NCI-H1048 (cell line): Measurements from ENCODE around the gene ARHGEF28.

Experiments used
- DNase-seq: peaks from one replicate; lab custom pipeline; 2025; lab: John Stamatoyannopoulos, UW

ARHGEF28 gene

GRCh38 chr5:73661753-73662152, 35.8 kb downstream of the ARHGEF28 start:
- no peak for DNase-seq

GRCh38 chr5:73663161-73663859, 37.3 kb downstream of the ARHGEF28 start:
- DNase-seq, result no peak

- no peak for DNase-seq
Observed at GRCh38 chr5:73663860-73664240, 37.9 kb downstream of the ARHGEF28 start.

GRCh38 chr5:73664796-73665195, 38.8 kb downstream of the ARHGEF28 start:
- no peak for DNase-seq

GRCh38 chr5:73666891-73667290, 40.9 kb downstream of the ARHGEF28 start:
- DNase-seq, result no peak

GRCh38 chr5:73668017-73668416, 42.0 kb downstream of the ARHGEF28 start:
- DNase-seq, result no peak

GRCh38 chr5:73668486-73669111, 42.6 kb downstream of the ARHGEF28 start:
- no peak for DNase-seq

GRCh38 chr5:73670731-73671130, 44.7 kb downstream of the ARHGEF28 start:
- DNase-seq, result no peak

GRCh38 chr5:73672132-73672531, 46.1 kb downstream of the ARHGEF28 start:
- DNase-seq, result no peak

GRCh38 chr5:73673161-73673591, 47.2 kb downstream of the ARHGEF28 start:
- DNase-seq, result no peak

GRCh38 chr5:73674669-73675004, 48.6 kb downstream of the ARHGEF28 start:
- no peak for DNase-seq

- DNase-seq, result no peak
Observed at GRCh38 chr5:73678322-73678740, 52.3 kb downstream of the ARHGEF28 start.

- no peak for DNase-seq
Observed at GRCh38 chr5:73678807-73679206, 52.8 kb downstream of the ARHGEF28 start.

GRCh38 chr5:73682176-73682575, 56.2 kb downstream of the ARHGEF28 start:
- no peak for DNase-seq

GRCh38 chr5:73684691-73685090, 58.7 kb downstream of the ARHGEF28 start:
- DNase-seq, result no peak

- DNase-seq, result no peak
Observed at GRCh38 chr5:73686912-73687311, 60.9 kb downstream of the ARHGEF28 start.

GRCh38 chr5:73687357-73687756, 61.4 kb downstream of the ARHGEF28 start:
- no peak for DNase-seq

- DNase-seq, result no peak
Observed at GRCh38 chr5:73690015-73690414, 64.0 kb downstream of the ARHGEF28 start.

GRCh38 chr5:73691302-73692080, 65.5 kb downstream of the ARHGEF28 start:
- DNase-seq, result no peak

- no peak for DNase-seq
Observed at GRCh38 chr5:73692166-73692640, 66.2 kb downstream of the ARHGEF28 start.

GRCh38 chr5:73692981-73693380, 67.0 kb downstream of the ARHGEF28 start:
- DNase-seq, result no peak

GRCh38 chr5:73693573-73694061, 67.6 kb downstream of the ARHGEF28 start:
- no peak for DNase-seq

- DNase-seq, result no peak
Observed at GRCh38 chr5:73694089-73694488, 68.1 kb downstream of the ARHGEF28 start.
